H1 (cell line): Measurements from ENCODE around the gene SLC18A3. TPM values are rescaled to one million over a fixed set of nuclear protein-coding genes. Genes with fewer than 3 reads are reported as not detected.

Source experiments
- polyA plus RNA-seq, 7 experiments: library from polyadenylated mRNA; depleted of rRNA in 3 of 7; stranded (reverse) in 5 of 7; unstranded in 2 of 7; fragments of >200 nt in 5 of 7; fragments of 200-250 nt in 2 of 7; gene quantifications; 1 replicate in 5 of 7; 2 replicates in 1 of 7; 4 replicates in 1 of 7; pipeline versions ENCODE4 v1.2.1 to v1.2.3, GENCODE V29; 2011 to 2013; ENCODE audit warnings: missing spikeins in 2 of 7, mixed read lengths in 2 of 7
- total RNA-seq: library from RNA; stranded (reverse); fragmentation: NEBNext Ultra II Directional; extraction: Animal tissue kit (Norgen Biotek cat#: 25700); gene quantifications from 2 replicates; pipeline ENCODE4 v1.2.1, GENCODE V29; 2021
- TF ChIP-seq, protein P1 (sequence below): IDR thresholded peaks from 2 replicates; pipeline ENCODE4 v1.6.1; 2011; ENCODE audit warnings: low read length, improper control_type of control experiment

Gene SLC18A3
- total and polyA plus RNA-seq, 2 of the 8 experiments (the other 6 are each of a cell fraction or from before 2014, with no cell fraction given), result 0.17 TPM; not detected in 1

DNA sequence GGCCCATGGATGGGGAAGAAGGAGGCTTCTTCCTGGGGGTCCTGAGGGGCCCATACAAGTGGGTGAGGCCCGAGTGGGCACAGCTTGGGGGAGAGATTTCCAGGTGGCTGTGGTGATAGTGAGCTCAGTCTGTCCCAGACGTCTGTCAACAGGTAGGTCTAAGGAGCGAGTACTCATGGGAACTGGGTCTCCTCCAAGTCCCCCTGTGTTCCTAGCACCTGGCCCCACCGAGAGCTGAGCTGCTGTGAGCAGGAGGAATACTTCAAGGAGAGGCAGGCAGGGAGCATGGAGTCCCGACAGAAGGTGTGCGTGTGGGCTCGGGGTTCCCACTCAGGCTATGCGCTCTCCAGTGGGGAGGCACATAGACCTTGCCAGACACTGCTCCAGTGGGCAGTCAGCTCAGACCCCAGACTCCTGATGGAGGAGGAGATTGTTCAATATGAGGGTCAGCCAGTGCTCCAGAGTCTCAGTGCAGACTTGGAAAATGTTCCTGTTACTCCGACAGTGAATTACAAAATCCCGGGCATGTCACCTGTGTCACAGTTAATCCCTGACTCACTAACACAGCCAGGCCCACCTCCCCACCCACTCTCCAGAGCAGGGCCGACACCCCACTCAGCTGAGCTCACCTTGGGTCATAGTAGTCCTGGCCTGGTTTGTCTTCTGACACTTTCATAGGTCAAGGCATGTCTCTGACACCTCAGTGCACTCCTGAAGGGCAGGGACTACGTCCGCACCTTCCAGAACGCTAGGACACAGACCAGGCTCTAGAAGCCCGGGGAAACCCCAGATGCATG is 41.1 kb downstream of the SLC18A3 start (continued):
- TF ChIP-seq, protein P1, sequence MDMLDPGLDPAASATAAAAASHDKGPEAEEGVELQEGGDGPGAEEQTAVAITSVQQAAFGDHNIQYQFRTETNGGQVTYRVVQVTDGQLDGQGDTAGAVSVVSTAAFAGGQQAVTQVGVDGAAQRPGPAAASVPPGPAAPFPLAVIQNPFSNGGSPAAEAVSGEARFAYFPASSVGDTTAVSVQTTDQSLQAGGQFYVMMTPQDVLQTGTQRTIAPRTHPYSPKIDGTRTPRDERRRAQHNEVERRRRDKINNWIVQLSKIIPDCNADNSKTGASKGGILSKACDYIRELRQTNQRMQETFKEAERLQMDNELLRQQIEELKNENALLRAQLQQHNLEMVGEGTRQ, result no peak
- TF ChIP-seq, all 59 proteins: peak for 0
